ENCODE data around the gene IQSEC3. TPM values are rescaled to one million over a fixed set of nuclear protein-coding genes. Genes with fewer than 3 reads are reported as not detected.

Gene IQSEC3
- total RNA-seq, 6 donors from 2014 or later: 2.1 to 19.0 (median 8.2) TPM

DNA sequence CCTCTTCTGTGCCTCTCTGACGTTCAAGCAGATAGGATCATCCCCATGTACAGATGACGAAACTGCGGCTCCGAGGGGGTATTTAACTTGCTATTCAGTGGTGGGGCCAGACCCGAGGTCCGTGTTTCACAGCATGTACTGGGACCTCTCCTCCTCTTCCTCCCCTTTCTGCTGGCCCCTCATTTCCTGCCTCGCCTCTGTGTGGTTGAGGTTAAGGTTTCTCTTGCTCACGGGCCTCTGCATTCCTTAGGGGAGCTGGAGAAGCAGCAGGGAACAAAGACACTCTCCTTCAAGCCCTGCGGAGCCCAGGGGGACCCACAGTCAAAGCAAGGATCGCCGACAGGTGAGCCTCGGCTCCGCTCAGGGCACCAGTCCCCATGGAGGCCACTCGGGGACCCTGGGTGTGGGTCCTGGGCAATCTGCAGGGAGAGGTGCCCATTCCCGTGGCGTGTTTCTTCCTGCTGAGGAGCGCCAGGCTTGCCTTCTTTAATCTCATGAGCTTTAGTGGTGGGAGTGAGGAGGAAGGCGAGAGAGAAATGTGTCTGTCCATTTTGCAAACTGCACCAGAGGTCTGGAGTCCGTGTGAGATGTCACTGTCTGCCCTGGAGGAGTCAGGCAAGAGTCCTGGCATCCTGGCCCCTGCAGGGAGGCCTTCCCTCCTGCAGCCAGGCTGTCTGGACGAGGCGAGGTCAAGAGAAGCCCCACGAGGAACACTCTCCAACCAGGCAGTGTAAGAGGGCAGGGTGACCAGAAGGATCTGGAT lies 102.4 kb downstream of the IQSEC3 start:
- H3K27ac ChIP-seq: no peak overlapping the region
- no peaks in the 10 kb centered on the region for H3K4me1 ChIP-seq
- ATAC-seq (ENCODE audit: low FRiP score in 2 of 2): no peak
- WGBS, 2 donors: 60 to 66% methylated on average over 16 to 21 of the region's 22 CpGs
- no peak overlapping the region for H3K4me3 ChIP-seq
- H3K27me3 ChIP-seq: no peaks in the 10 kb centered on the region
- no peak for TF ChIP-seq EP300 (IDR thresholded peaks at IDR 0.05)
- TF ChIP-seq, protein P1, sequence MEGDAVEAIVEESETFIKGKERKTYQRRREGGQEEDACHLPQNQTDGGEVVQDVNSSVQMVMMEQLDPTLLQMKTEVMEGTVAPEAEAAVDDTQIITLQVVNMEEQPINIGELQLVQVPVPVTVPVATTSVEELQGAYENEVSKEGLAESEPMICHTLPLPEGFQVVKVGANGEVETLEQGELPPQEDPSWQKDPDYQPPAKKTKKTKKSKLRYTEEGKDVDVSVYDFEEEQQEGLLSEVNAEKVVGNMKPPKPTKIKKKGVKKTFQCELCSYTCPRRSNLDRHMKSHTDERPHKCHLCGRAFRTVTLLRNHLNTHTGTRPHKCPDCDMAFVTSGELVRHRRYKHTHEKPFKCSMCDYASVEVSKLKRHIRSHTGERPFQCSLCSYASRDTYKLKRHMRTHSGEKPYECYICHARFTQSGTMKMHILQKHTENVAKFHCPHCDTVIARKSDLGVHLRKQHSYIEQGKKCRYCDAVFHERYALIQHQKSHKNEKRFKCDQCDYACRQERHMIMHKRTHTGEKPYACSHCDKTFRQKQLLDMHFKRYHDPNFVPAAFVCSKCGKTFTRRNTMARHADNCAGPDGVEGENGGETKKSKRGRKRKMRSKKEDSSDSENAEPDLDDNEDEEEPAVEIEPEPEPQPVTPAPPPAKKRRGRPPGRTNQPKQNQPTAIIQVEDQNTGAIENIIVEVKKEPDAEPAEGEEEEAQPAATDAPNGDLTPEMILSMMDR (IDR thresholded peaks at IDR 0.05): no peak
- TF ChIP-seq POLR2A (IDR thresholded peaks at IDR 0.05): no peak
- TF ChIP-seq POLR2AphosphoS5 (IDR thresholded peaks at IDR 0.05): no peak
- H3K36me3 ChIP-seq: no peaks in the 10 kb centered on the region
- no peak for DNase-seq
- H3K9me3 ChIP-seq: no peaks in the 10 kb centered on the region

DNA sequence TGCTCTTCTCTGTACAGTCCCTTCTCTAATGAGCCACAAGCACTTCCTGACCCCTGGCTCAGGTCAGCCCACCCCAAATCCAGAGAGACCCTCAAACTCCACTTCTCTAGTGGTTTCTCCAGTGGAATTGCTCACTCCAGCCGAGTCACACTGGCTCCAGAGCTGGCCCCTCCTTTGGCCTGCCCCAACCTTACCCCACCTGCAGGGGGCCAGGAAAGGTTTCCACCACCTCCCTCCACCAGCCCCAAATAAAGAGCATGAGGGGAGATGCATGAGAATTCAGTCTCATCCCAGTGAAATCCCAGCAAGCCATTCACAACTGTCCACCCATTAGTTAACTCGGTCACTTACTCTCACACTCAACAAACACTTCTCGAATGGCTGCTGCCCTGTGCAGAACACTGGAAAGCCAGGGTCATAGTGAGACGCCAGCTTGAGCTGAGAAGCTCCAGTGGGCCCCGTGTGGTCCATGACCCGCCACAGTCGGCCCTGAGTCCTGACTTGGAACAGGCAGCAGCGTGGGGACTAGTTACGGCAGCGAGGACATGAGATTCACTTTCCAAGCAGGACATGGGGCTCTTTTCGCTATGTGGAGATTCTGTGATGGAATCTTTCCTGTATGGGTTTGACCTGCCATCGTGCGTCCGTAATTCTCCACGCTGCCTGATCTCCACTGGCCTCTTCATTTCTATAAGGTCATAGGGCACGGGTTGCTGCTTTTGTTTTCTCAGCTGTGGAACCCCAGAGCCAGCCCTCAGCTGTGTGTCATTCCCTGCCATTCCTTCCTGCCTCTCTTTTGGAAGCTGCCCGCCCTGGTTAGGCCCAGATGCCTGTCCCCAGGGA lies 103.2 kb downstream of the IQSEC3 start:
- no peaks in the 10 kb centered on the region for H3K27me3 ChIP-seq
- TF ChIP-seq EP300 (IDR thresholded peaks at IDR 0.05) (no peak), POLR2AphosphoS5 (IDR thresholded peaks at IDR 0.05) (no peak), POLR2A (IDR thresholded peaks at IDR 0.05) (no peak)
- TF ChIP-seq, protein P1 (IDR thresholded peaks at IDR 0.05): no peak
- H3K36me3 ChIP-seq: no peaks in the 10 kb centered on the region
- no peaks in the 10 kb centered on the region for H3K9me3 ChIP-seq
- H3K27ac ChIP-seq: no peak overlapping the region
- H3K4me1 ChIP-seq: no peaks in the 10 kb centered on the region
- no peak for ATAC-seq (ENCODE audit: low FRiP score in 2 of 2)
- 84 to 90% methylated on average over 14 to 17 of the region's 17 CpGs for WGBS, 2 donors
- no peak overlapping the region for H3K4me3 ChIP-seq
- no peak for DNase-seq

DNA sequence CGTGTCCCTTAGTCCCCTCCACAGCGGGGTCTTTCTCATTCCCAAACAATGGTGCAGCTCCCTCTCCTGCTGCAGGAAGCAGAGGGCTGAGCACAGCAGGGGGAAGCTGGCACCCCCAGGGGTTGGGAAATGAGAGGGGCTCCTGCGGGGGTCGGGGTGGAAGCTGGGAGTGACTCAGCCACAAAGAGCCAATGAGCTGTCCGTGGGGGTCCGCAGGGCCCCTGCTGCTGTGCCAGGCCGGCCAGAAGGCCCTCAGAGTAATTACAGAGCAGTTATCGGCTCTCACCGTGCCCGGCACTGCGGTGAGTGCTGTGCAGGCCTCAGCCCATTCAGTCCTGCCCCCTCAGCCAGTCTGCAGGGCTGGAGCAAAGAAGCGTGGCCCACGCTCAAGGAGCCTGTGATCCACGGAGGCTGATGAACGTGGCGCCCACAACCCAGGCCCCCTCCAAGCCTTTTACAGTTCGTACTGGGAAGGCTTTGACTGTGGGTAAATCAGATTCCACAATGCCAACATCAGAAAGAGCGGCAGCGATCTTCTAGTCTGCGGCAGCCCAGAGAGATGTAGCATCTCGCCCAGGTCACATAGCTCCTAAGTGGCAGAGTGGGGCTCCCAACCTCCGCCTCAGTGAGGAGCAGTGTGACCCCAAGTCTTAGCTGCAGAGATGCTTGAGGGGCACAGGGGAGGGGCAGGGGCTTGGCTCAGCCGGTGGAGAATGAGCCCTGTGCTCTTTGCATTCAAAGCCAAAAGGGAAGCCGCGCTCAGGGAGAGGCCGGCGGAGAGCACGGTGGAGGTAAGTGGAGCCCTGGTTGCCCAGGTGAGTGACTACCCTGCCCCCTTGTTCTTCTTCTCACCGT lies 104.0 kb downstream of the IQSEC3 start:
- no peak overlapping the region for H3K4me3 ChIP-seq
- no peak overlapping the region for H3K27ac ChIP-seq
- ATAC-seq (ENCODE audit: low FRiP score in 2 of 2) (no peak), DNase-seq (no peak)
- H3K4me1 ChIP-seq: no peaks in the 10 kb centered on the region
- no peaks in the 10 kb centered on the region for H3K9me3 ChIP-seq
- TF ChIP-seq POLR2AphosphoS5 (IDR thresholded peaks at IDR 0.05): no peak
- TF ChIP-seq, protein P1 (IDR thresholded peaks at IDR 0.05): no peak
- no peak for TF ChIP-seq EP300 (IDR thresholded peaks at IDR 0.05)
- no peaks in the 10 kb centered on the region for H3K27me3 ChIP-seq
- WGBS, 2 donors: 86 to 95% methylated on average over 14 to 28 of the region's 29 CpGs
- H3K36me3 ChIP-seq: no peaks in the 10 kb centered on the region

DNA sequence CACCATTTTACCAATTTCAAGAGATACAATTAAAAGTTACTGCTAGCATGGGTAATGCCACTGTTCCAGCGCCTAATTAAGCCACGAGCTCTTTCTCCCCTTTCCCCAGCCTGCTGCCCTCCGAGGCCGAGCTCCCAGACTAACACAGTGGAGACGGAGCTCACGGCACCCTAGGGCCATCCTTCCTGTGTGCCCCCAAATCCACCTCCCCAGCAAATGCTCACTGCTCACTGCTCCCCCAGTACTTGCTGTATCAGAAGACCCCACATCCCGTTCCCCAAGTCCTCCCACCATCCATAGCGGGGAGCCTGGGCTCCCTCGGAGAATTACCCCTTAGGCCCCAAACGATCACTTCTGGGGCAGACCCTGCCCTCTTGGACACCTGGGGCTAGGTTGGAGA lies 104.7 kb downstream of the IQSEC3 start:
- Histone ChIP-seq H3K36me3 (no peaks in the 10 kb centered on the region), H3K4me1 (no peaks in the 10 kb centered on the region), H3K4me3 (no peak overlapping the region), H3K27me3 (no peaks in the 10 kb centered on the region), H3K27ac (no peak overlapping the region), H3K9me3 (no peaks in the 10 kb centered on the region)
- no peak for TF ChIP-seq POLR2A (IDR thresholded peaks at IDR 0.05)
- no peak for TF ChIP-seq POLR2AphosphoS5 (IDR thresholded peaks at IDR 0.05)
- TF ChIP-seq, protein P1 (IDR thresholded peaks at IDR 0.05): no peak
- TF ChIP-seq EP300 (IDR thresholded peaks at IDR 0.05): no peak
- ATAC-seq (ENCODE audit: low FRiP score in 2 of 2) (no peak), DNase-seq (no peak)
- WGBS, 2 donors: 85 to 90% methylated on average over 10 of the region's 10 CpGs

All from upper lobe of left lung (tissue), 6 donors.